Esophagus squamous epithelium (tissue), 4 donors: ENCODE measurements around the gene NAA25.

Experiments
- CTCF ChIP-seq, 6 experiments: fragments of 450-650 bp in 4 of 6; fragments of 200-600 bp in 2 of 6; sonication (generic) in 2 of 6; IDR thresholded peaks; one replicate each; pipeline ENCODE4 v1.5.1; 2016 to 2019; ENCODE audit warnings: antibody characterized with exemption in 6 of 6, mild to moderate bottlenecking in 4 of 6, moderate library complexity in 4 of 6
- POLR2A ChIP-seq, 4 donors: fragments of 450-650 bp; IDR thresholded peaks; one replicate each; pipeline ENCODE4 v1.6.1; 2017; ENCODE audit warnings: antibody characterized with exemption in 4 of 4, mild to moderate bottlenecking in 4 of 4, moderate library complexity in 3 of 4

- TF ChIP-seq CTCF (IDR thresholded peaks at IDR 0.05) (no peak), POLR2A (IDR thresholded peaks at IDR 0.05) (peak in 2 of 4 donors; percentile 19 to 32)
Measured at GRCh38 chr12:112108202-112109079, at the start of gene NAA25.
